GM19452 (cell line): ENCODE measurements around the gene TMEM240.
"Not testable (repeated sequence)": the region's sequence is repeated elsewhere in the genome, so short reads cannot be mapped to it uniquely, and the experiment has no call there.

Experiments used
- ATAC-seq: cut with Tn5 transposase; IDR thresholded peaks from one replicate; pipeline ENCODE4 v1.9.1; 2021; ENCODE audit not compliant: unreplicated experiment

Gene TMEM240

DNA sequence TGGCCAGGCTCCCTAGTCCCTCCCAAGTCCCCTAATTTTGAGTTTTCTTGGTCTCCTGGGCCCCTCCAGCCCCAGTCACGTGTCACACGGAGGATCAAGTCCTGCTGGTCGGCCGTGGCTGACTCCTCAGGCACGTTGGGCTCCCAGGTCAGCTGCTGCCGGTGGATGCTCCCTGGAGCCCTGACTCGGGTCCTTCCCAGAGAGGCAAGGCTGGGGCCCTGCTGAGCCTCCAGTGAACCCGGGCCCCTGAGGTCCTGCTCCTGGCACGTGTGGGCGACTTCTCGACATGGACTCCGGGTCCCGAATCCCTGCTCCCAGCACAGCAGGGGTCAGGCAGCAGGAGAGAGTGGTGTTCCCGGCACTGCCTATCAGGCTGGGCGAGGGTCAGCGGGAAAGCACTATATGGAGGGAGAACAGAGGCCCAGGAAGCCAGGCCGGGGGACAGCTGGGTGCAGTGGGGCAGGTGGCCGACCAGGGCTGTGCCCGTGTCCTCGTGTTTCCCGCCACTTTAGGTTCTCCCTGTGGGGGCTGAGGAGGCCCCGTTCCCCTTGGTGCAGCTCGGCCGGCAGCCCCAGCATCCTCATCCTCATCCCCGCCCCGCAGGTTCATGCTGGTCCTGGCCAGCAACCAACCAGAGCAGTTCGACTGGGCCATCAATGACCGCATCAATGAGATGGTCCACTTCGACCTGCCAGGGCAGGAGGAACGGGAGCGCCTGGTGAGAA is 13.2 kb downstream of the TMEM240 start:
- no peak for ATAC-seq

DNA sequence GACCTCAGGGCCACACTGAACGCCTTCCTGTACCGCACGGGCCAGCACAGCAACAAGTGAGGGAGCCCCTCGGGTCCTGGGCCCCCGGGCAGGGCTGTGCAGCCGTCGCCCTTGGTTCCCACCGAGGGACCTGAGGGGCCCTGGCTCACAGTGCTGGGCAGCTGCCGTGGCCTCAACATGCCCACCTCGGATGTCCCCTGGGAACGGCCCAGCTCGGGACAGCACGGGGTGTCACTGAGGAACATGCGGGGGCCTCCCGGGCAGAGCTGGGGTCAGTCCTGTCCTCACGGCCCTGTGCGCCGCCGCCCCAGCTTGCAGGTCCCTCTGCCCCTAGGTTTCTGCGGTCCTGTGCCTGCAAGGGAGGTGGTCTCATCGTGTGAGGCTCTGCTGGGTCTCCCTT is 13.9 kb downstream of the TMEM240 start:
- not testable (repeated sequence) for ATAC-seq

DNA sequence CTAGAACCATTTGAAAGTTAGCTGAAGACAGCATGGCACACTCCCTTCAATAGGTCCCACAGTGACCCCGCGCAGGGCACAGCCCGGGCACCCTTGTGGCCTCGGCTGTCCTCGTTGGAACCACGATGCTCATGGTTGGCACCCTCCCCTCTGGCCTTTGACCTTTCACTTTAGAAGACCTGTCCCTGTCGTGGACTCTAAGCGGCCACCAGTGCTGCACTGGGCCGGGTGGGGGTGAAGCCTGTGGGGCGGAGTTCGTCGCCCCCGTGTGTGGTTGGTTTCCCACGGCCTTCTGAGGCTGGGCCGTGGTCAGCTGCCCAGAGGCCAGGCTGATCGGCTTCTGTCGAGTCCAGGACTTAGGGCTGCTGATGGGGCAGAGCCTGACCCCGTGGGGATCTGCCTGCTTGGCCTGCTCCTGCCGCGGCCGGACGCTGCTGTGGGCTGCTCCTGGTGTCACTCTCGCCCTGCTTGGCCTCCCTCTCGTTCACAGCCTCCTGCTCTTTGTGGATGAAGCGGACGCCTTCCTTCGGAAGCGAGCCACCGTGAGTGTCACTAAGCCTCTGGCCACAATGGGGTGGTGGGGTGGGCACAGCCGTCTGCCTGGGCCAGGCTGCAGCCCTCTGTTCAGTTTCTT is 15.6 kb downstream of the TMEM240 start:
- not testable (repeated sequence) for ATAC-seq

DNA sequence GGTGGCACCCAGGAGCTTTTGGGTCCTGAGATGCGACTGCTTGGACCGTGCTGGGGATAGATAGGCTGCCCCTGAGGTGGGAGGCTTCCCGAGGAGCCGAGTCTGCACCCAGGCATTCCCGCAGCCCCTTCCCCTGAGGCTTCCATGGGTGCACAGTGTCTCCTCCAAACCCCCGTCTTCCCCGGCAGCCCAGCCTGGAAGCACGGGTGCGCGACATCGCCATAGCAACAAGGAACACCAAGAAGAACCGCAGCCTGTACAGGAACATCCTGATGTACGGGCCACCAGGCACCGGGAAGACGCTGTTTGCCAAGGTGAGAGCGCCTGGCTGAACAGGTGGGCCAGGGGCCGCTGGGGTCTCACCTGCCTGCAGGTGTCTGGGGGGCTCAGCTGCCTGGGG is 16.8 kb downstream of the TMEM240 start:
- not testable (repeated sequence) for ATAC-seq

DNA sequence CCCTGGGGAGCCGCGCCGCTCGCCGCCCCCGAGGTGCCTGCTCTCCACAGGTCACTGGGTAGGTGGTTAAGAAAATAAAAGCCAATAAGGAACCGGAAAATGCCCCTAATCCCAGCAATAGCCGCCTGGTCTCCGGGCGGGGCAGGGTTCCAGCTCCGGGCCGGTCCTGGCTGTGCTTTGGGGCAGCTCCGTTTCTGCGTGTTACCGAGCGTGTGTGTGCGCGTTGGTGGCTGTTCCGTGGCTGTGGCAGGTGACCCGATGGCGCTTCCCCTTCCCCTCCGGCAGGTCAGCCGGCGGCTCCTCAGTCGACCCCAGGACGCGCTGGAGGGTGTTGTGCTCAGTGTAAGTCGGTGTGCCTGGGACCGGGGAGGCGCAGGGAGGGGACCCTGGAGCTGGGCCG is 17.2 kb downstream of the TMEM240 start:
- ATAC-seq, result not testable (repeated sequence)

DNA sequence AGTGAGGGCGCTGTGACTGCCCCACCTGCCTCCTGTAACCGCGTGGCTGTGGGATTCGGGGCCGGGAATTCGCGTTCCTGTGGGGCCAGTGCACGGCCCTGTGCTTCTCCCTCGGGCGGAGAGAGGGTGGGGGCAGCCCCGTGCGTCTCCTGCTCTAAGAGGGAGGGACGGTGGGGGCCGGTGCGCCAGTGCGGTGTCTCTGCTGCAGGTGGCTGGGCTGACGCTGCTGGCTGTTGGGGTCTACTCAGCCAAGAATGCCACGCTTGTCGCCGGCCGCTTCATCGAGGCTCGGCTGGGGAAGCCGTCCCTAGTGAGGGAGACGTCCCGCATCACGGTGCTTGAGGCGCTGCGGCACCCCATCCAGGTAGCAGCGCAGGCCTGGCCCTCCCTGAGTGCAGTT is 17.9 kb downstream of the TMEM240 start:
- ATAC-seq, result not testable (repeated sequence)

DNA sequence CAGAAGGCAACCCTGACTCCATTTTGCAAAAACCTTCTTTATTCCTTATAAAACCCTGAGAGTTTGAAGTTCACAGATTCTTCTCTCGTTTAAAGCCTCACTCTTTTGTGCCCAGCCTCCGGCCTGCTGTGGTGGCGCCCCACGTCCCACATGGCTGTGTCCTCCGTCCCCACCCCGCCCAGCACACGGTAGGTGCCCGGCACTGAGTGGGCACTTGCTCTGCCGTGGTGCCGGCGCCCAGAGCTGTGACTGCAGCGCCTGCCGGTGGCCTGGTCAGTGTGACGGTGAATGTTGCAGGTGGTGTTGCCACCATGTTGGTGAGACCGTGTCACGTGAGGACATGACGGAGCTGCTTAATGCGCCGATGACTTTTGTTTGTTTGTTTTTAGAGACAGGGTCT is 19.1 kb downstream of the TMEM240 start:
- no peak for ATAC-seq

DNA sequence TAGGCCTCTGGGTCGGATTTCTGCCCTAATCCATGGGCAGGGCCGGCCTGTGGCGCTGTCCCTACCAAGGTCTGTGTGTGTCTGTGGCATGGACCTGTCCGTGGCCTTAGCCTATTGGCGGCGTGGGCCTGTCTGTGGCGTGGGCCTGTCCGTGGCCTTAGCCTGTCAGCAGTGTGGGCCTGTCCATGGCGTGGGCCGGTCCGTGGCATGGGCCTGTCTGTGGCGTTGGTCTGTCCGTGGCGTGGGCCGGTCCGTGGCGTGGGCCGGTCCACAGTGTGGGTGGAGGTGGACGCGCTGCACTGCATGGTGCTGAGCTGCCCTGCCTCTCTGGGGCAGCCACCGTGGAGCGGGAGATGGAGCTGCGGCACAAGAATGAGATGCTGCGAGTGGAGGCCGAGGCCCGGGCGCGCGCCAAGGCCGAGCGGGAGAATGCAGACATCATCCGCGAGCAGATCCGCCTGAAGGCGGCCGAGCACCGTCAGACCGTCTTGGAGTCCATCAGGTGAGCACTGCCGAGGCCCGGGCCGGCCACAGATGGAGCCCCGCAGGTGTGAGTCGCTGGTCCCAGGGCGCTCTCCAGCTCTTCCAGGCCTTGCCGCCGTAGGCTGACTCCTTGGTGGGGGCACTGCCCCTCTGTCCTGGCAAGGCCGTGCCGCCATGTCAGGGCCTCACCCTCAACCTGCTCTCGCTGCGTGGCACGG is 20.5 kb downstream of the TMEM240 start:
- ATAC-seq, result not testable (repeated sequence)

DNA sequence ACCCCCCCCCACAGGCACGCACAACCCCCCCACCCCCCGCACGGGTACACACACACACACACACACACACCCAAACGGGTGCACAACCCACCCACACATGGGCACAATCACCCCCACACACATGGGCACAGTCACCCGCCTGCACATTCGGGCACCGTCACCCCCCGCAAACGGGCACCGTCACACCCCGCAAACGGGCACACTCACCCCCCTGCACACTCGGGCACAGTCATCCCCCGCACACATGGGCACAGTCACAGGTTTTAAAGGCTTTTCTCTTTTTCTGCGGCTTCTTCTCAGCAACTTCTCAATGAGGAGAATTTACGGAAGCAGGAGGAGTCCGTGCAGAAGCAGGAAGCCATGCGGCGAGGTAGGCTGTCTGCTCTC is 21.8 kb downstream of the TMEM240 start:
- not testable (repeated sequence) for ATAC-seq

DNA sequence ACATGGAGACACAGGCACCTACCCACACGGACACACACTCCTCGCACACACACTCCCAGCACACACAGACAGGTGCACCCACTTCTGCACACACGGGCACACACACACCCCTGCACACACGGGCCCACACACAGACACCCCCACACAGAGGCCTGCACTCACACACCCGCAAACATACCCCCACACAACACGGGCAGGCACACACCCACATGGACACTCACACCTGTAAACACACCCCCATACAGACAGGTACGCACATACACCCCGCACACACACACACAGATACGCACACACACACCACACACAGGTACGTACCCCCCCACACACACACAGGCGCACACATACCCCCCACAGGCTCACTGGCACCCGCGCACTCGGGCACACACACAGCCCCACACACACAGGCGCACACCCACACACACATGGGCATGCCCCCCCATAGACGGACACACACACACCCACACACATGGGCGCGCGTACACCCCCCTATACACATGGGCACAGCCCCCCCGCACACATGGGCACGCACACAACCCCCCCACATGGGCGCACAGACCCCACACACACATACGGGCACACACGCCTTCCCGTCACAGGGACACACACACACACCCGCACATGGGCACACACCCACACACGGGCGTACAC is 22.3 kb downstream of the TMEM240 start:
- ATAC-seq, result no peak

DNA sequence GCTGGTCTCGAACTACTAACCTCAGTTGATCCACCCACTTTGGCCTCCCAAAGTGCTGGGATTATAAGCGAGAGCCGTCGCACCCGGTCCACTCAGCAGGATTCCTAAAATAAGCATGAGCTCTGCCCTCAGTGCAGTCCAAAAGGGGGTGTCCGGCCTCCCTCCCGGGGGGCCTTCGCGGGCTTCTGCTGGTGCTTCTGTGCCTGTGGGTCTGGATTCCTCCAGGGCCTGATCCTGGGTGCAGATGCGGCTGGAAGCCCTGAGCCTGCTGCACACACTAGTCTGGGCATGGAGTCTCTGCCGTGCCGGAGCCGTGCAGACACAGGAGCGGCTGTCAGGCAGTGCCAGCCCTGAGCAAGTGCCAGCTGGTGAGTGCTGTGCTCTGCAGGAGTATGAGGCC is 23.5 kb downstream of the TMEM240 start:
- ATAC-seq, result not testable (repeated sequence)

DNA sequence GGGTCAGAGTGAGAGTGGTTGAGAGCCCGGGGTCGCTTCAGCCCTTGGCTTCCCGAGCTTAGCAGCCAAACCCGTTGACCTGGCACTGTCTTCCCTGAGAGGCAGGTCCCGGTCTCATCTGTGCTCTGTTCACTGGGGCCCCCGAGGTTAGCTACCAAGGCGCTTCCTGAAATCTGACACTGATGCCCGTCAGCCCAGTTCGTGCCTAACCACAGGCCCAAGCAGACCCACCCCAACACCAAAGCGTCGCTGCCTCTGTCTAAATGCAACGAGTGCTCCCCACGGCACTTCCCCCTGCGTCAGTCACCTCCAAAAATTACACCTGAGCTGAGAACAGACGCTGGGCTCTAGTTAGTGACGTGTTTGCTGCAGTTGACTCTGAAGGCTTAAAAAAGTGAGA is 26.0 kb downstream of the TMEM240 start:
- not testable (repeated sequence) for ATAC-seq

DNA sequence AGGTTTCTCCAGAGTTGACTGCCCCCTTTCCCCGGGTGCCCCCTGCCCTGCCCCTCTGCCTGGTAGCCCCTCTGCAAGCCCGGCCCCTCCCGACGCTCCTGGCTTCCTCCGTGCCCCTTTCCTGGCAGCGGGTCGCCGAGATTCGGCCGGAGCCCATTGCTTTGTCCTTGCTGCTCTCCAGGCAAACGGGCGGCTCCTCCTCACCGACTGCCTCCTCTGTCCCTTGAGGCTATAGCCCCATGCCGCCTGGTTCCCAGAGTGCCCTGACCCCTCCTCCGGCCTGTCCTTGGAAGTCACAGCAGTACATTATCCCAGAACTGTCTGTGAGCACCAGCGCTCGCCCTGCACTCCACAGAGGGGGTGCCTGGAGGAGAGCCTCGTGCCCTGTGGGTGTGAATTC is 26.7 kb downstream of the TMEM240 start:
- not testable (repeated sequence) for ATAC-seq

DNA sequence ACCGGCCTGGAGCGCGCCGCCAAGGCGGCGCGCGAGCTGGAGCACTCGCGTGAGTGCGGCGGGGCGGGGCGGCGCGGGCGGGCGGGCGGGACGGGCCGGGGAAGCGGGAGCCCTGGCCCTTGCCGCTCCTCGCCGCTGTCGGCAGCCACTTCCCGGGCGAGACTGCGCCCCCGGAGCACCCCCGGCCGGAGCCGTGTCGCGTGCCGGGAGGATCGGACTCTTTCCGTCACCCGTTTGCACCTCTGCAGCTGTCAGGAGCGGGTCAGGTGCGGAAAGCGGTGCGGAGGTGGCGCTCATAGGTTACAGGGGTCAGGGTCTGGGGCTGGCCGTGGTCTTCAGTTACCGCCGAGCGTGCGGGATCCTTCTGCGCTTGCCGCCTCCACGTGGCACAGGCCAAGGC is 28.0 kb downstream of the TMEM240 start:
- ATAC-seq, result not testable (repeated sequence)

DNA sequence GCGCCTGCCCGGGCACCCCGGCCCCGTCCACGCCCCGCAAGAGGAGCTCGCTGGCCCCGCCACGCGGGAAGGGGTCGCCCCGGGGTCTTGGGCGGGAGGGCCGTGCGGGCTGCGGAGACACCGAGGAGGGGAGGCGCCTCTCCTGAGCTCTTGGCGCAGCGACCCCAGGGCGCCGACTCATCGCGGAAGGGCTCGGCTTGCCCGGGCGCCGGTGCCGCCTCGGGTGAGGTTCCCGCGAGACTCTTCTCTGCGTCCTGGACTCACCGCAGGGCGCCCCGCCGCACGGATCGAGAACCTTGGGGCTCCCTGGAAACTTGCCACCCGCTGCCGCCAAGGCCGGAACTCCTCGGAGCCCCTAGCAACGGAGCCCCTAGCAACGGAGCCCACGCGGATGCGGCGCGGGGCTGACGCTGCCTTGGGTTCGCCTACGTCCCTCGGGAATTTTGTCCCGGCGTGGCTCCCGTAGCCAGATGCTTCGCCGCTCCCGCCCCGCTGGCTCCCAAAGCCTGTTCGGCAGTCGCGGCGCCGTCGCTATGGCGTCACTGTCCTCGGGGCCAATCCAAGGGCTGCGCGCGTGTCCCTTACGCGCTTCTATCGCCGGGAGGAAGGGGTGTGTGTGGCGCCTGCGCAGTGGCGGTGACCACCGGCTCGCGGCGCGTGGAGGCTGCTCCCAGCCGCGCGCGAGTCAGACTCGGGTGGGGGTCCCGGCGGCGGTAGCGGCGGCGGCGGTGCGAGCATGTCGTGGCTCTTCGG is 28.7 kb downstream of the TMEM240 start, which contains the start of gene ATAD3A:
ATAD3A (plus strand) TSS at position 630 of the 753 bp plus-strand sequence; CDS start at position 737, 107 bp downstream.
- ATAC-seq, result peak; percentile 81

DNA sequence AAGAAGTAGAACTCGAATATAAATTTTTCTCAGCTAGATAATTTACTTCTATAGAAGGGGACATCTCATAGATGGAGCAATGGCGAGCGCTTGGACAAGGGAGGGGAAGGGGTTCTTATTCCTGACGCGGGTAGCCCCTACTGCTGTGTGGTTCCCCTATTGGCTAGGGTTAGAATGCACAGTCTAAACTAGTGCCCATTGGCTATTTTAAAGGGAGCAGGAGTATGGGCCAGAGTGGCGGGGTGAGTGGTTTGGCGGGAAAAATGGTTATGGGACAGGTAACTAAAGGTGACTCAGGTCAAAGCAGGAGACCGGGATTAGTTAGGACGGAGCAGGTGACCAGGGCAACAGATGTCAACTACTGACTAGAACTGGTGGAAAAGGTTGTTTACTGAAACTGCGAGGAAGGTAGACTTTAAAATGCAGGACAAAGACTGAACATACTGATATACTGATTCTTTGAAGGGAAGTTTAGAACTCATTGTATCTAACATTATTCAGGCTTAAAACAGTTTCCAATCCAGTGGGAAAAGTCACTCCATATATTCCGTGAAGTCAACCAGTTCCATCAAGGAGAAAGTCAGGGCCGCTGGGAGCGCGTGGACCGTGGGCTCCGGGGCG is 29.4 kb downstream of the TMEM240 start:
- no peak for ATAC-seq

DNA sequence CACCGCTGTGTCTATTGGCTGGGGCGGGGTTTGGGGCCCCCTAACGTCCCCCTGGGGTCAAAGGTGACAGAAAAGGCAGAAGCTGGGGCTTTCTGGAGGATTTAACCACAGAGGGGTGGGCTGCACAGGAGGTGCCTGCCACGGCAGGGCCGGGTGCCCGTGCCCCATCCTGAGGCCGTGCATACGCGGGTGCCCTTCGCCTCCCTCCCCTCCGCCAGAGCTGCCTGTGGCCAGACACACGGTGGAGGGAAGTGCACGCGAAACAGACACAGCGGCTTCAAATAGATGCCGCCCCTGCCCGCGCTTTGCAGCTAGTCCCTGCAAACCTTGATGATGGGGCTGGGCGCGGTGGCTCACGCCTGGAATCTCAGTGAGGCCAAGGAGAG is 31.0 kb downstream of the TMEM240 start:
- not testable (repeated sequence) for ATAC-seq

DNA sequence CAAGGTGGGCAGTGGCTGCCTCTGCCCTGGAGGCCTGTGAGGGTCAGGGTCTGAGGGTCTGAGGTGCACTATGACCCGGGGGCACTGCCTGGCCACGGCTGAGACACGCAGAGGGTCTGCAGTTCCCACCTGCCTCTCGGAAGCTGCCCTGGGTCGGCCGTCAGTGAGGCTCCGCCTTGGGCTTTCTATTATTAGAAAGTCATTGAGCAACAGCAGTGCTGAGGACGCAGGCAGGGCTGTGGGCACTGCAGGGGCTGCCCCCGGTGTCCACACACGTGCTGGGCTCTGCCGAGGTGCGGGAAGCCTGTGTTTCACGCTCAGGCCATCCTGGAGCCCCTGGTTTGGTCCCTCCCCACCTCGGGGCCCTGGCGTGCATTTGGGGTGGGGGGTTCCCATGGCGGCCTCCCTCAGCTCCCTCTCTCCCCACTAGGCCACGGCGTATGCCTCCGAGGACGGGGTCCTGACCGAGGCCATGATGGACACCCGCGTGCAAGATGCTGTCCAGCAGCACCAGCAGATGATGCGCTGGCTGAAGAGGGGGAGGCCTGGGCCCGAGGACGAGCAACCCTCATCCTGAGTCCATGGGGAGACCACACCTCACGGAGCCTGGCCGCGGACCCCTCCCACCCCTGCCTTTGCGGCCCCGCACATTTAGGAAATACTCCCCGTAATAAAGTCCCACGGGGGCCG is 31.5 kb downstream of the TMEM240 start:
- not testable (repeated sequence) for ATAC-seq

DNA sequence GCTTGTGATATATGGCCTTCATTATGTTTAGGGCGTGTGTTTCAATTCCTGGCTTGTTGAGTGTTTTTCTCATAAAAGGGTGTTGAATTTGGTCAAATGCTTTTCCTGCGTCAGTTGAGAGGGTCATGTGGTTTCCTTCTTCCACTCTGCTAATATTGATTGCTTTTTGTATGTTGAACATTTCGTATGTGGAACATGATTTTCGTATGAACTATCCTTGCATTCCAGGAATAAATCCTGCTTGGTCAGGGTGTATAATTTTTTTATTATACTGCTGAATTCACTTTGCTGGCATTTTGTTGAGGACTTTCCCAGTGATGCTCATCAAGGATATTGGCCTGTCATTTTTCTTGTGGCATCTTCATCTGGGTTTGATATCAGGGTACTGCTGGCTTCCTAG is 33.1 kb downstream of the TMEM240 start:
- ATAC-seq, result no peak

DNA sequence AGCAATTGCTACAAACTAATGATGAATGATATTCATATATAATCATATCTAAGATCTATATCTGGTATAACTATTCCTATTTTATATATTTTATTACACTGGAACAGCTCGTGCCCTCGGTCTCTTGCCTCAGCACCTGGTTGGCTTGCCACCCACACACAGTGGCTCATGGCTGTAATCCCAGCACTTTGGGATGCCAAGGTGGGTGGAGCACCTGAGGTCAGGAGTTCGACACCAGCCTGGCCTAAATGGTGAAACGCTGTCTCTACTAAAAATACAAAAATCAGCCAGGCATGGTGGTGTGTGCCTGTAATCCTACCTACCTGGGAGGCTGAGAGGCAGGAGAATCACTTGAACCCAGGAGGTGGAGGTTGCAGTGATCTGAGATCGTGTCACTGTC is 34.6 kb downstream of the TMEM240 start:
- ATAC-seq, result not testable (repeated sequence)
